ENCODE data around the gene MYORG. TPM values are rescaled to one million over a fixed set of nuclear protein-coding genes. Genes with fewer than 3 reads are reported as not detected.
A peak's percentile ranks its signal among the peaks of the same experiment; 100 is the strongest.

The MYORG gene
- total RNA-seq, 6 donors from 2014 or later, result 2.1 to 11.6 (median 7.4) TPM

DNA sequence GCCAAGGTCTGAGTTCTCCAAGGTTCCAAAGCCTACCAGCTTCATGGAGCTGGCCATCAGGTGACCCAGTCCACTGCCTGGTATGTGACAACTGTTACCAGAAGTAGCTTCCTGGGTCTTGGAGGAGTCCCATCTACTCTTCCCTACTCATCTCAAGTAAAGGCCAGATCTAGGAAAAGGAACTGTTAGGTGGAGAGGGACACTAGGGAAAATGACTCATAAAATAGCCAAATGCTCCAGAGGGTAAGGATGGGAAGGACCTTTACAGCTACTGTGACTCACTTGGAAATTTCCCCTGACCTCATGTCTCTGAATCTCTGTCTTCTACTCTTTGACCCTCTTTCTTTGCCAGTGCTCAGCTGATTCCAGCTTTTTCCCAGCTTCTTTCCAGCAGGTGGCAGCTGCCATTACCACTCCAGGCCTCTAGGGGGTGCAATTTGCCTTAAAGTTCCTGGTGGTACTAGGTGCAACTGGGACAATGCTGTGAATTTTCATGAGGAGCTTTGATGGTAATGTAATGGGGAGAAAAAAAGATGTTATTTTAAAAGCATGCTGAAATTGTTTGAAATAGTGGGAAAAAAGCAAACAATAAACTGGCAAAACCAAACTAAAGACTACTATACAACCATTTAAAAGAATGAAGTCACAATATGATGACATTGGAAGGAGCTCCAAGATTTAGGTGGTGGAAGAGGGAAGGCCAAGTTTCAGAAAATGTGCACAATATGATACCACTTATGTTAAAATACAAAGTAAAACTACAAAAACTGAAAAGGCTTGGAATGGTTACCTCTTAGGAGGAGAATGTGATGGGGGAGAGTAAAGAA is 27.1 kb upstream of the MYORG start:
- TF ChIP-seq, protein P1, sequence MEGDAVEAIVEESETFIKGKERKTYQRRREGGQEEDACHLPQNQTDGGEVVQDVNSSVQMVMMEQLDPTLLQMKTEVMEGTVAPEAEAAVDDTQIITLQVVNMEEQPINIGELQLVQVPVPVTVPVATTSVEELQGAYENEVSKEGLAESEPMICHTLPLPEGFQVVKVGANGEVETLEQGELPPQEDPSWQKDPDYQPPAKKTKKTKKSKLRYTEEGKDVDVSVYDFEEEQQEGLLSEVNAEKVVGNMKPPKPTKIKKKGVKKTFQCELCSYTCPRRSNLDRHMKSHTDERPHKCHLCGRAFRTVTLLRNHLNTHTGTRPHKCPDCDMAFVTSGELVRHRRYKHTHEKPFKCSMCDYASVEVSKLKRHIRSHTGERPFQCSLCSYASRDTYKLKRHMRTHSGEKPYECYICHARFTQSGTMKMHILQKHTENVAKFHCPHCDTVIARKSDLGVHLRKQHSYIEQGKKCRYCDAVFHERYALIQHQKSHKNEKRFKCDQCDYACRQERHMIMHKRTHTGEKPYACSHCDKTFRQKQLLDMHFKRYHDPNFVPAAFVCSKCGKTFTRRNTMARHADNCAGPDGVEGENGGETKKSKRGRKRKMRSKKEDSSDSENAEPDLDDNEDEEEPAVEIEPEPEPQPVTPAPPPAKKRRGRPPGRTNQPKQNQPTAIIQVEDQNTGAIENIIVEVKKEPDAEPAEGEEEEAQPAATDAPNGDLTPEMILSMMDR (IDR thresholded peaks at IDR 0.05), result peak; percentile 82 to 98 (median 88)
- TF ChIP-seq POLR2AphosphoS5 (IDR thresholded peaks at IDR 0.05), result no peak
- TF ChIP-seq EP300 (IDR thresholded peaks at IDR 0.05), result no peak
- no peak for TF ChIP-seq POLR2A (IDR thresholded peaks at IDR 0.05)
- H3K36me3 ChIP-seq, result peaks cover 11 to 54% (median 41%) of the 10 kb centered on the region in 4 donors
- ATAC-seq (ENCODE audit: low FRiP score in 2 of 2), result peak in 1 of 2 donors; percentile 81

DNA sequence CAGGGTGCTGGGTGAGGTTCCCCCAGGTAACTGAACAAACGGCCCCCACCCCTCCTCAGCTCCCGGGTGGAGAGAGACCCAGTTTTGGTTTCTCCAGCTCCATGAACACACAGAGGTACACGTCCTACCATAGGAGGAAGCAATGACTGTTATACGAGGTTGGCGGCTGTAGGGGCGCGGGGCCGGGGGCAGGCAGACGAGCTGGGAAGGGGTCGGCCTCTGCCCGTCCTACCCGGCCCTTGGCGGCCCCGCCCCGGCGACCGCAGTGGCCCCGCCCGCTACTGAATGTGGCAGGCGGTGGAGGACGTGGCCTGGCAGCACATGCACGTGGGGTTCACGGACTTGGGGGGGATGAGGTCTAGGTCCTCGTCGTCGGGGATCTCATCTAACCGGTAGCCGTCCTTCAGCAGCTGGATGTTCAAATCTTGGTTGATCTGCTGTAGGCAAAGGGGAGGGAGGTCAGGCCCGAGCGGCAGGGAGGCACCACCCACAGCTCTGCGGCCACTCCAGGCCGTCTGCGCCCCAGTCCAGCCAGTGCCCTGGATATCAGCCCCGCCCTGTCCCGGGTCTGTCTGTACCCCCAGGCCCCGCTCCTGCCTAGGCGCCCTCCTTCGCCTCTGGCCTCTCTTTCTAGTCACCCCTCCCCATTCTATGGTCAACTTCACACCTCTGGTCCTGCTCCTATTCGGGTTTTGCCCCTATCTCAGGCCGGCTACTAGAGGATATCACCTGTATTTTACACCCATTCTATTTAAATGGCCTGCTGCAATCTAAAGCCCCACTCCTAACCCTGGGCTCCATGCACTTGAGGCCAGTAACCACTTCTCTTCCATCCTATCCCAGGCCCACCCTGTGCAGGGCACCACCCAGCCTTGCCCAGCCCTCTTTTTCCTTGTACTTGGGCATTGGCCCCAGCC is 24.2 kb upstream of the MYORG start:
- no peaks in the 10 kb centered on the region for H3K9me3 ChIP-seq
- 91% methylated on average over 33 to 40 of the region's 40 CpGs for WGBS, 2 donors
- TF ChIP-seq POLR2A (IDR thresholded peaks at IDR 0.05) (no peak), EP300 (IDR thresholded peaks at IDR 0.05) (no peak), POLR2AphosphoS5 (IDR thresholded peaks at IDR 0.05) (no peak)
- TF ChIP-seq, protein P1 (IDR thresholded peaks at IDR 0.05), result no peak
- H3K27me3 ChIP-seq, result no peaks in the 10 kb centered on the region
- no peak for ATAC-seq (ENCODE audit: low FRiP score in 2 of 2)
- H3K27ac ChIP-seq, result no peak overlapping the region
- H3K36me3 ChIP-seq, result peaks cover 11 to 62% (median 51%) of the 10 kb centered on the region in 4 donors
- H3K4me1 ChIP-seq, result no peaks in the 10 kb centered on the region
- no peak overlapping the region for H3K4me3 ChIP-seq
- peak in 1 of 2 donors; percentile 80 for DNase-seq

More for the DNA sequence above, 27.1 kb upstream of the MYORG start:
- peak in 1 of 2 donors; percentile 50 for DNase-seq
- no peak overlapping the region for H3K4me3 ChIP-seq
- H3K27me3 ChIP-seq, result no peaks in the 10 kb centered on the region
- no peak overlapping the region for H3K27ac ChIP-seq
- no peaks in the 10 kb centered on the region for H3K9me3 ChIP-seq
- no peaks in the 10 kb centered on the region for H3K4me1 ChIP-seq

DNA sequence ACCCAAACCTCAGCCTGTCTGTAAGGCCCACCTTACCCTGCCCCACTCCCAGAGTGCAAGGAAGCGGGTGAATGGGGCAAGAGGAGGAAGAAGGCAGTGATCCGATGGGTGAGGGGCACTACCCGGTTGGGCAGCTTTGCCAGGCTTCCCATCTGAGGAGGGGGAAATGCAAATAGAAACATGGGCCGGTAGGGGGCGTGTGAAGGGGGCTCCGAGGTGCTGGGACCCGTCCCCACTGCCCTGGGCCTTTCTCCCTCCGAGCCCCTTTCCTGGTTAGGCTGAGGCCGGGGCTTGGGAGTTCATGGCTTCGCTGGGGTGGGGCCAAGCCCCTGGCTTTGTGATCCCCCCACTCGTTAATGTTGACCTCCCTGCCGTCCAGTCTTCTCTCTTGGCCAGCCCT is 23.6 kb upstream of the MYORG start:
- DNase-seq (peak in 1 of 2 donors; percentile 41), ATAC-seq (ENCODE audit: low FRiP score in 2 of 2) (no peak)
- Histone ChIP-seq H3K4me1 (no peaks in the 10 kb centered on the region), H3K27ac (no peak overlapping the region), H3K4me3 (no peak overlapping the region), H3K36me3 (peaks cover 11 to 61% (median 49%) of the 10 kb centered on the region in 4 donors), H3K9me3 (no peaks in the 10 kb centered on the region), H3K27me3 (no peaks in the 10 kb centered on the region)
- TF ChIP-seq POLR2A (IDR thresholded peaks at IDR 0.05) (no peak), EP300 (IDR thresholded peaks at IDR 0.05) (no peak), POLR2AphosphoS5 (IDR thresholded peaks at IDR 0.05) (no peak)
- TF ChIP-seq, protein P1 (IDR thresholded peaks at IDR 0.05), result no peak
- 75 to 83% methylated on average over 9 to 10 of the region's 12 CpGs for WGBS, 2 donors

DNA sequence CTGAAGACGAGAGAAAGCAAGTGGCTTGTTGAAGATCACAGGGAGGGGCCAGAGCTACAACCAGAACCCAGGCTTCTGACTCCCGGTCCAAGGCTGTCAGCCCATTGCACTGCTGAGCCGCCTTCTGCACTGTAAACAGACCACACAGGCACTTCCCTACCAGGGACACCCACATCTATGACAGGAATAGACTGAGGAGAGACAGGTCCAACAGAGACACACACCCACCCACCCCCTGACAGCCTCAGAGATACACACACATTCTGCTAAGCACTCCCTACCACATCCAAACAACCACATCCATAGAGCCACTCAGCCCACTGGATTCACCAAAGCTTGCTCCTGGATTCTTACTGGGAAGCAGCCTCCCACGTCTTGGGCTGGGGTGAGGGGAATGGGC is 23.0 kb upstream of the MYORG start:
- Histone ChIP-seq H3K4me1 (no peaks in the 10 kb centered on the region), H3K4me3 (no peak overlapping the region), H3K36me3 (peaks cover 11 to 59% (median 49%) of the 10 kb centered on the region in 4 donors), H3K9me3 (no peaks in the 10 kb centered on the region), H3K27ac (no peak overlapping the region), H3K27me3 (no peaks in the 10 kb centered on the region)
- 79 to 100% methylated on average over 4 of the region's 4 CpGs for WGBS, 2 donors
- ATAC-seq (ENCODE audit: low FRiP score in 2 of 2) (no peak), DNase-seq (no peak)
- TF ChIP-seq POLR2A (IDR thresholded peaks at IDR 0.05) (no peak), POLR2AphosphoS5 (IDR thresholded peaks at IDR 0.05) (no peak), EP300 (IDR thresholded peaks at IDR 0.05) (no peak)
- TF ChIP-seq, protein P1 (IDR thresholded peaks at IDR 0.05), result no peak
